Liver (tissue), 3 donors: Measurements from ENCODE around the gene PAWR.

Source experiments
- CTCF ChIP-seq: fragments of 150-350 bp; IDR thresholded peaks from 2 replicates; pipeline ENCODE4 v1.5.1; 2017; ENCODE audit warnings: improper control_type of control experiment, low read depth, low read length; ENCODE audit not compliant: missing input control
- TAF1 ChIP-seq: conservative IDR thresholded peaks from 2 replicates; pipeline ENCODE4 v1.6.1; 2016; ENCODE audit warnings: antibody characterized with exemption, mild to moderate bottlenecking
- donor health status: healthy.
- donor health status: healthy.

GRCh38 chr12:79560225-79560889 is 130.4 kb downstream of the PAWR start:
- peak; percentile 74 for TF ChIP-seq TAF1
- no peak for TF ChIP-seq CTCF
